ENCODE results near the gene RNU1-3. TPM values are rescaled to one million over a fixed set of nuclear protein-coding genes. Genes with fewer than 3 reads are reported as not detected.
"Not testable (repeated sequence)": the region's sequence is repeated elsewhere in the genome, so short reads cannot be mapped to it uniquely, and the experiment has no call there.

Gene RNU1-3
- total and polyA plus RNA-seq, 9 of the 15 experiments (the other 6 are each of a cell fraction or from before 2014, with no cell fraction given): under 0.01 to 32,823 (median 2,538) TPM; not detected in 4

DNA sequence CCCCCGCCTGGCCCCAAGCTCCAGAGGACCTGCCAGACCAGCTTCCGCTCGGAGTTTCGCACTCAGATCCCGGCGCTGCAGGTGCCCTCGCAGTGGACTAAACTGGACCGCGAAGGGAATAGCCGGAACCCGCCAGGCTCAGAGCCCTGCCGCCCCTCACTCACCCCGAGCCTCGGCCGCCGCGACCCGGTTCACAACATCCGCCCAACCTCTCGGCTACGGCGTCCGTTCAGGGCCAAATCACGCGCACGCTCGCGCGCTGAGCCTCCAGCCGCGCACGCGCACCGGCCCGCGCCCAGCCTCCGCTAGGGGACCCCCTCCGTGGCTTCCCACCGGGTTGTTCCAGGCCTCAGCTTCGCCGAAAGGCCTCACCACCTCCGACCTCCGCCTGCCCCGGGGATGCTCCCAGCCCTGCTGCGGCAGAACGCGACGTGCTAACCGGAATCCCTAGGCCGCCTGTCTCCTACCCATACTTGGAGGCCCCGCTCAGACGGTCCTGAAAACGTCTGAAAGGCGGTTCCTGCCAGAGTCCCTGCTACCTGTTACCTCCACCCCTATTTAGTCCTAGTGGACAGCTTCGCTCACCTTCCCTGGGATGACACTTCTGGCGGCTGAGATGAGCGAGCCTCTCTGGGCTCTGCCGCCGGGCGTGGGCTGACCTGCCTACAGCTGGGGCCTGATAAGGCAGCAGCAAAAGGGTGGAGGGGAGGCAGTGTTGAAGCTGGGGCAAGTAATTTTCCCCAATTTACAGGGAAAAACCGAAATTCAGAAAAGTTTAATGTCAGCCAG lies 22.1 kb downstream of the RNU1-3 start (continued):
- peak; percentile 90 for TF ChIP-seq RBM25 (IDR thresholded peaks at IDR 0.05; ENCODE audit: low read depth, low read length, severe bottlenecking)
- peak; percentile 100; the same call in 1 of the 2 replicates for TF ChIP-seq KAT7 (CRISPR knock-in tag; IDR thresholded peaks at IDR 0.05; ENCODE audit: borderline replicate concordance)
- peak; percentile 89 for TF ChIP-seq ZEB2 (IDR thresholded peaks at IDR 0.05)
- peak; percentile 93 for TF ChIP-seq FUS (optimal IDR thresholded peaks at IDR 0.05; ENCODE audit: low read depth, low read length)
- peak; percentile 99 for TF ChIP-seq PCBP1 (IDR thresholded peaks at IDR 0.05; ENCODE audit: low read depth, low read length, poor library complexity, severe bottlenecking)
- TF ChIP-seq, protein P1, sequence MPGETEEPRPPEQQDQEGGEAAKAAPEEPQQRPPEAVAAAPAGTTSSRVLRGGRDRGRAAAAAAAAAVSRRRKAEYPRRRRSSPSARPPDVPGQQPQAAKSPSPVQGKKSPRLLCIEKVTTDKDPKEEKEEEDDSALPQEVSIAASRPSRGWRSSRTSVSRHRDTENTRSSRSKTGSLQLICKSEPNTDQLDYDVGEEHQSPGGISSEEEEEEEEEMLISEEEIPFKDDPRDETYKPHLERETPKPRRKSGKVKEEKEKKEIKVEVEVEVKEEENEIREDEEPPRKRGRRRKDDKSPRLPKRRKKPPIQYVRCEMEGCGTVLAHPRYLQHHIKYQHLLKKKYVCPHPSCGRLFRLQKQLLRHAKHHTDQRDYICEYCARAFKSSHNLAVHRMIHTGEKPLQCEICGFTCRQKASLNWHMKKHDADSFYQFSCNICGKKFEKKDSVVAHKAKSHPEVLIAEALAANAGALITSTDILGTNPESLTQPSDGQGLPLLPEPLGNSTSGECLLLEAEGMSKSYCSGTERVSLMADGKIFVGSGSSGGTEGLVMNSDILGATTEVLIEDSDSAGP (CRISPR knock-in tag; IDR thresholded peaks at IDR 0.05): peak; percentile 74
- 0 out of 2 replicates have a peak, but pooled peaks have one; percentile 27 for TF ChIP-seq FOXJ2 (tag; IDR thresholded peaks at IDR 0.05)
- peak; percentile 97 for TF ChIP-seq NR4A1 (CRISPR knock-in tag; IDR thresholded peaks at IDR 0.05)
- TF ChIP-seq NR4A1 (tag; IDR thresholded peaks at IDR 0.05): not testable (repeated sequence)
- peak; percentile 83; the same call in 1 of the 2 replicates for TF ChIP-seq PHF21A (IDR thresholded peaks at IDR 0.05; ENCODE audit: borderline replicate concordance, low read depth)
- TF ChIP-seq TAL1 (IDR thresholded peaks at IDR 0.05): peak; percentile 77
- peak; percentile 90 for TF ChIP-seq POLR2AphosphoS5 (IDR thresholded peaks at IDR 0.05; ENCODE audit: control insufficient read depth, insufficient read depth, low read depth, low read length)
- TF ChIP-seq RHOXF2B (CRISPR knock-in tag; conservative IDR thresholded peaks at IDR 0.05): 0 out of 2 replicates have a peak, but pooled peaks have one; percentile 59
- peak; percentile 93 for TF ChIP-seq ARID1B (IDR thresholded peaks at IDR 0.05)
- TF ChIP-seq, protein P2, sequence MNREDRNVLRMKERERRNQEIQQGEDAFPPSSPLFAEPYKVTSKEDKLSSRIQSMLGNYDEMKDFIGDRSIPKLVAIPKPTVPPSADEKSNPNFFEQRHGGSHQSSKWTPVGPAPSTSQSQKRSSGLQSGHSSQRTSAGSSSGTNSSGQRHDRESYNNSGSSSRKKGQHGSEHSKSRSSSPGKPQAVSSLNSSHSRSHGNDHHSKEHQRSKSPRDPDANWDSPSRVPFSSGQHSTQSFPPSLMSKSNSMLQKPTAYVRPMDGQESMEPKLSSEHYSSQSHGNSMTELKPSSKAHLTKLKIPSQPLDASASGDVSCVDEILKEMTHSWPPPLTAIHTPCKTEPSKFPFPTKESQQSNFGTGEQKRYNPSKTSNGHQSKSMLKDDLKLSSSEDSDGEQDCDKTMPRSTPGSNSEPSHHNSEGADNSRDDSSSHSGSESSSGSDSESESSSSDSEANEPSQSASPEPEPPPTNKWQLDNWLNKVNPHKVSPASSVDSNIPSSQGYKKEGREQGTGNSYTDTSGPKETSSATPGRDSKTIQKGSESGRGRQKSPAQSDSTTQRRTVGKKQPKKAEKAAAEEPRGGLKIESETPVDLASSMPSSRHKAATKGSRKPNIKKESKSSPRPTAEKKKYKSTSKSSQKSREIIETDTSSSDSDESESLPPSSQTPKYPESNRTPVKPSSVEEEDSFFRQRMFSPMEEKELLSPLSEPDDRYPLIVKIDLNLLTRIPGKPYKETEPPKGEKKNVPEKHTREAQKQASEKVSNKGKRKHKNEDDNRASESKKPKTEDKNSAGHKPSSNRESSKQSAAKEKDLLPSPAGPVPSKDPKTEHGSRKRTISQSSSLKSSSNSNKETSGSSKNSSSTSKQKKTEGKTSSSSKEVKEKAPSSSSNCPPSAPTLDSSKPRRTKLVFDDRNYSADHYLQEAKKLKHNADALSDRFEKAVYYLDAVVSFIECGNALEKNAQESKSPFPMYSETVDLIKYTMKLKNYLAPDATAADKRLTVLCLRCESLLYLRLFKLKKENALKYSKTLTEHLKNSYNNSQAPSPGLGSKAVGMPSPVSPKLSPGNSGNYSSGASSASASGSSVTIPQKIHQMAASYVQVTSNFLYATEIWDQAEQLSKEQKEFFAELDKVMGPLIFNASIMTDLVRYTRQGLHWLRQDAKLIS (CRISPR knock-in tag; IDR thresholded peaks at IDR 0.05): peak; percentile 97
- TF ChIP-seq, protein P3, sequence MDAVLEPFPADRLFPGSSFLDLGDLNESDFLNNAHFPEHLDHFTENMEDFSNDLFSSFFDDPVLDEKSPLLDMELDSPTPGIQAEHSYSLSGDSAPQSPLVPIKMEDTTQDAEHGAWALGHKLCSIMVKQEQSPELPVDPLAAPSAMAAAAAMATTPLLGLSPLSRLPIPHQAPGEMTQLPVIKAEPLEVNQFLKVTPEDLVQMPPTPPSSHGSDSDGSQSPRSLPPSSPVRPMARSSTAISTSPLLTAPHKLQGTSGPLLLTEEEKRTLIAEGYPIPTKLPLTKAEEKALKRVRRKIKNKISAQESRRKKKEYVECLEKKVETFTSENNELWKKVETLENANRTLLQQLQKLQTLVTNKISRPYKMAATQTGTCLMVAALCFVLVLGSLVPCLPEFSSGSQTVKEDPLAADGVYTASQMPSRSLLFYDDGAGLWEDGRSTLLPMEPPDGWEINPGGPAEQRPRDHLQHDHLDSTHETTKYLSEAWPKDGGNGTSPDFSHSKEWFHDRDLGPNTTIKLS (IDR thresholded peaks at IDR 0.05; ENCODE audit: borderline replicate concordance, low read depth): peak; percentile 46
- peak; percentile 92 for TF ChIP-seq ZNF165 (CRISPR knock-in tag; IDR thresholded peaks at IDR 0.05; ENCODE audit: borderline replicate concordance)
- TF ChIP-seq CREB1 (IDR thresholded peaks at IDR 0.05): peak; percentile 60; the same call in 1 of the 2 replicates
- TF ChIP-seq CREB1 (CRISPR knock-in tag; IDR thresholded peaks at IDR 0.05): peak; percentile 87
